T-helper 1 cell treated with Interleukin-12 subunit alpha and Interleukin-12 subunit beta and Interleukin-4 antibody, amounts not matched to agents 30 ng/mL and 1 ng/mL, for 36 hours (primary cell): ENCODE results near the gene PTF1A. TPM values are rescaled to one million over a fixed set of nuclear protein-coding genes. Genes with fewer than 3 reads are reported as not detected.

ENCODE experiments used
- intact Hi-C: fragments of 100-400 bp; cut with micrococcal nuclease; formaldehyde crosslinking; loops from one replicate; pipeline ENCODE4 v1.15.1; 2024
- total RNA-seq: library from RNA; stranded (reverse); gene quantifications from 2 replicates; pipeline ENCODE4 v1.2.3, GENCODE V29; 2022

PTF1A gene
- total RNA-seq, 1 donor from 2014 or later: not detected

DNA sequence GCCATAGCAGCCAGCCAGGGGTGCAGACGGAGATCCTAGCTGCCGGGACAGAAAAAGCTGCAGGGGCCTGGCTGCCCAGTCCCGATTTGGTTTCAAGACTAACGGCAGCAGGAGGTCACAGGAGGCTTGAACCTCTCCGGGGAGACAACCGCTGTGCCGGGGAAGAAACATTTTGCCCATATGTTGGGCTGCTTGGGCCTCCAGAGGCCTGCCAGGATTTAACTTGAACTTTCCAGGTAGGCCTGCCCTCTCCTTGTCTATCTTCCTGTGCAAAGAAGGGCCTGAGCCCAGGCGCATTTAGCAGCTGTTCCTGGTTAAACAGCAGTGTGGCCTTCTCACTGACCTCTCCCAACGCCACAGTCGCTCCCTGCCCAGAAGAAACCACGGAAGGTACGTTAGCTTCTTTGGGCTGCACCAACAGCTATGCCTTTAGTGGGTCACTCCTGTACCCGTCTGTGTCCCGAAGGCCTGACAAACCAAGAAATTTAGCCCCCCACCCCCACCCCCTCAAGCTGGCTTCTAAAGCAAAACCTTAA lies 17.1 kb upstream of the PTF1A start:
- intact Hi-C loops: loop anchor here (1.0 kb wide), 1 partner anchor 23 kb away; no protein-coding TSS in a partner anchor

DNA sequence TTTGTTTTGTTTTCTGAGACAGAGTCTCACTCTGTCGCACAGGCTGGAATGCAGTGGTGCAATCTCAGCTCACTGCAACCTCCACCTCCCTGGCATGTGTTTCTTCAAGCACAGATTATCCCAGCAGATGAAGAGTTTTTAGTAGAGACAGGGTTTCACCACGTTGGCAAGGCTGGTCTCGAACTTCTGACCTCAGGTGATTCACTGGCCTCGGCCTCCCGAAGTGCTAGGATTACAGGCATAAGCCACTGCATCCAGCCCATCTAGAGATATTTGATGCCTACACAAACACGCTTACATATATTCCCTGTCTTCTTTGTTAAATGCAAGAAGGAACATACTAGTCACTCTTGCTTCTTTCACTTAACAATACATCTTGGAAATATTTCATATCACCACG lies 5.9 kb upstream of the PTF1A start:
- intact Hi-C loops: no loop called here

GRCh38 chr10:23186697-23187096 lies 5.4 kb upstream of the PTF1A start:
- intact Hi-C loops: no loop called here

DNA sequence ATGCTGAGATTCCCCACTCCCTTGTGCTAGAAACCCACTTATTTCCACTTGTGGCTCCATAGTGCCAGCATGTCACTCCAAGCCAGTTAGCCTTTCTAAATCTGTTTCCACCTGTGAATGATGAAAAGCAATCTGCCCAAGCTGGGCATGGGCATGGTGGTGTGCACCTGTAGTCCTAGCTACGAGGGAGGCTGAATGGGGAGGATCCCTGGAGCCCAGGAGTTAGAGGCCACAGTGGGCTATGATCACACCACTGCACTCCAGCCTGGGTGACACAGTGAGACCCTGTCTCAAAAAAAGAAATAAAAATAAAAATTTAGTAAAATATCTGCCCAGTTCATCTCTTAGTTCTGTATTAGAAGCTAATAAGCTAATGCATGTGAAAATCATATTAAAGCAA lies 5.0 kb upstream of the PTF1A start:
- intact Hi-C loops: no loop called here

- intact Hi-C loops: no loop called here
These were observed 3.1 kb upstream of the PTF1A start for GRCh38 chr10:23189024-23189423.

- intact Hi-C loops: loop anchor here (10.0 kb wide), 1 partner anchor 1676 kb away; no protein-coding TSS in a partner anchor
These were observed 994 bp upstream of the PTF1A start for GRCh38 chr10:23190872-23191763.

DNA sequence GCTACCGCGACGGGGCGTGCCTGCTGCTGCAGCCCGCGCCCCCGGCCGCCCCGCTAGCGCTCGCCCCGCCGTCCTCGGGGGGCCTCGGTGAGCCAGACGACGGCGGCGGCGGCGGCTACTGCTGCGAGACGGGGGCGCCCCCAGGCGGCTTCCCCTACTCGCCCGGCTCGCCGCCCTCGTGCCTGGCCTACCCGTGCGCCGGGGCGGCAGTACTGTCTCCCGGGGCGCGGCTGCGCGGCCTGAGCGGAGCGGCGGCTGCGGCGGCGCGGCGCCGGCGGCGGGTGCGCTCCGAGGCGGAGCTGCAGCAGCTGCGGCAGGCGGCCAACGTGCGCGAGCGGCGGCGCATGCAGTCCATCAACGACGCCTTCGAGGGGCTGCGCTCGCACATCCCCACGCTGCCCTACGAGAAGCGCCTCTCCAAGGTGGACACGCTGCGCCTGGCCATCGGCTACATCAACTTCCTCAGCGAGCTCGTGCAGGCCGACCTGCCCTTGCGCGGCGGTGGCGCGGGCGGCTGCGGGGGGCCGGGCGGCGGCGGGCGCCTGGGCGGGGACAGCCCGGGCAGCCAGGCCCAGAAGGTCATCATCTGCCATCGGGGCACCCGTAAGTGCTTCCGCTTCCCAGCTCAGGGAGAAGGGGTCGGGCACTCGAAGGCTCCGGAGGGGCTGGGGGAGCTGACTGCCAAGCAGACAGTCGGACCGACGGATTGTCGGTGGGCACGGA lies 761 bp downstream of the PTF1A start:
- intact Hi-C loops: loop anchor here (10.0 kb wide), 1 partner anchor 1678 kb away; no protein-coding TSS in a partner anchor

DNA sequence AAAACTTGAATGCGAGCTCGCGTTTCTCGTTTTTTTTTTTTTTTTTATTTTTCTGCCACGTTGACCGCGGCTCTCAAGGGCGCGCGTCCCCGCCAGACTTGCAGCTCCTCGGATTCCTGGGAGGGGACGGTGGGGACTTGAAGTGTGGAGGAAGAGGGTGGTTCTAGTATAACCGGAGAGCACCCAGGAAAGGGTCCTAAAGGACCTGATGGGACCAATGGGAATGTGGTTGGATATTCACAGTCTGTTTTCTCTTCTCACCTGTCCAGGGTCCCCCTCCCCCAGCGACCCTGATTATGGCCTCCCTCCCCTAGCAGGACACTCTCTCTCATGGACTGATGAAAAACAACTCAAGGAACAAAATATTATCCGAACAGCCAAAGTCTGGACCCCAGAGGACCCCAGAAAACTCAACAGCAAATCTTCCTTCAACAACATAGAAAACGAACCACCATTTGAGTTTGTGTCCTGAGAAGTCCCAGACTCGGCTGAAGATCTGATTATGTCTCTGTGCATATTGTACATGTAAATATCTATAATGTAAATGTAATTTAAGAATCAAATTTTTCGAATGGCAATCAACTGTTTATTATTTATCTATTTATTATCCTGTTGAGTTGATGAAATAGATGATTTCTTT lies 1.4 kb downstream of the PTF1A start:
- intact Hi-C loops: loop anchor here (10.0 kb wide), 1 partner anchor 1679 kb away; no protein-coding TSS in a partner anchor

- intact Hi-C loops: loop anchor here (10.0 kb wide), 1 partner anchor 1680 kb away; no protein-coding TSS in a partner anchor
These were observed 2.4 kb downstream of the PTF1A start for GRCh38 chr10:23194471-23194965.

GRCh38 chr10:23194966-23195845 lies 3.1 kb downstream of the PTF1A start:
- intact Hi-C loops: loop anchor here (5.0 to 10.0 kb wide), 2 partner anchors 853 to 1680 kb away; no protein-coding TSS in a partner anchor

DNA sequence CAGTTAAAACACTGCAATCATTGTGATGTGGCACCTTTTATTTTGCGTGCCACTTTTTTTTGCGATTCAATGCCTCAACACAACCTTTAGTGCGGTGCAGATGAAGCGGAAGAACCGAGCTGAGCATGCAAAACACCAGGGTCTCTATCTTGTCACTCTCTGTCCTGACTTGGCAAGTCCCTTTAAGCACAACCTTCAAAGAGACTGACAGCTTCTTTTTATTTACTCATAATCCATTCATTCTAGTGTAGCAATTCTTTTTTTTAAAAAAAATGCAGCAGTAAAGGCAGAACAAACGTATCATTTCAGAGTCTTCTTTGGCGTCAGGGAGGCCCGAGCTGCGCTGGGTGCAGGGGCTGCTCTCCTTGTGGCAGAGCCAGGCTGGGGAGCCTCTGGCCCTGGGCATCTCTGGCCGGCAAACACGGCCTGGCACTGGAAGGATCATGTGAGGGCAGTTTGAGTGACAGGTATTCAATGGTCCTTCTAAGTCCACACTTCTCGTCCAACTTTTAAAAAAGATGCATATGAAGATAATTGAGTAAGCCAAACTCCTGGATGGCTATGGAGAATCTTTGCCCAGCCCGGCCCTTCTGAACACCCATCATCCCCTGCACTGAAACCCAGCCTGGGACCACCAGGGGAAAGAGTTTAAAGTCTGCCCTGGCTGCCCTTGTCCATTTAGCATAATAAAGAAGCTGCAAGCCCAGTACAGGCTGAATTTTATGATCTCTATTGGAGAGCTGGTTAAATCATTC lies 3.9 kb downstream of the PTF1A start:
- intact Hi-C loops: loop anchor here (5.0 to 10.0 kb wide), 2 partner anchors 854 to 1681 kb away; no protein-coding TSS in a partner anchor

GRCh38 chr10:23196915-23197314 lies 4.8 kb downstream of the PTF1A start:
- intact Hi-C loops: loop anchor here (5.0 to 10.0 kb wide), 2 partner anchors 855 to 1682 kb away; no protein-coding TSS in a partner anchor

- intact Hi-C loops: loop anchor here (5.0 to 10.0 kb wide), 2 partner anchors 855 to 1683 kb away; no protein-coding TSS in a partner anchor
These were observed 5.3 kb downstream of the PTF1A start for GRCh38 chr10:23197416-23197861.

DNA sequence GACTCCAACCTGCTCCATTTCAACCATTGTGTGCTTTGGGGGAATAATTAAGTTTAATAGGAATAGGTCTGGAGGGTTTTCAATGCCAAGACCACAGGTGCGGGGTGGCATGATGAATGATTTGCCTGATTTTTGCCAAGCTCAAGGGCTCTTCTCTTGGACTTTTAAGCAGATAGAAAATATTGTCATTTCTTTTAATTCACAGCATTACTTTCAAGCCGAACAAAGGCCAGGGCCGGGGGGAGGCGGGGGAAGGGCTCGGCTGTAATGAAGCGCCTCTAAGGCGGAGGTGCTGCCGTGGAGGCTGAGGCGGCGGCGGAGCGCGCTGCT lies 6.5 kb downstream of the PTF1A start:
- intact Hi-C loops: loop anchor here (1.0 to 10.0 kb wide), 3 partner anchors 24 to 1684 kb away; no protein-coding TSS in a partner anchor

- intact Hi-C loops: loop anchor here (1.0 to 10.0 kb wide), 3 partner anchors 25 to 1684 kb away; no protein-coding TSS in a partner anchor
These were observed 7.0 kb downstream of the PTF1A start for GRCh38 chr10:23198940-23199767.

DNA sequence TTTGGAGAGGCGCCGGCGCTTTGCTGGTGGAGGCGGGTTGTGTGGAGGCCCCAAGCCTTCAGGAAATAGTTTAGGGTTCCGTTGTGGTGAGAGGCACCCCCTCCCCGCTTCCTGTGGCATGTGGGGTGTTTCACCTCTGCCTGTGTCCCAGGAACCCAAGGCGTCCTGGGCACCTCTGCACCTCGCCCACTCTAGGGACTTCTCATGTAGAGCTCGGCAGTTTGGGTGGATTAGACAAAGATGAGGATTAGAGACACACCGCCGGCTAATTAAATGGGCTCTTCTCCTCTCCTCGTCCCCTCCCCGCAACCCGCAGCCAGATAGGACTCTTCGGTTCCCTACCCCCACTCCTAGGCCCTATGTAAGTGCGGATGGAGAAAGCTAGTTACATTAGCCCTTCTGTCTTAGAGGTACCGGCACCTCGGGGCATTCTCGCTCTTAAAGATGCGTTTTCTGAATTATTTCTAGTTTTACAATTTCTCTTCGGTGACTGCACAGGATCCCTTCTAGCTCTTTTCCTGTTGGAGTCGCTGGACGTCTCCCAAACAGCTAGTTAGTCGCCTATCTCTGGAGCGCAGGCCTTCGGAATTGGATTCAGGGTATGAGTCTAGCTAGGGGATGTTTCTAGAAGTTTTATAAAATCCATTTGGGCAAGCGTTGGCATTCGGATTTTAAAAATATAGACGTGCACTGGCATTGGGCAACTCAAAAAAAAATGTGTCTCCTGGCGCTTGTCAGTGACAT lies 7.8 kb downstream of the PTF1A start:
- intact Hi-C loops: loop anchor here (5.0 to 10.0 kb wide), 2 partner anchors 858 to 1685 kb away; no protein-coding TSS in a partner anchor

GRCh38 chr10:23200586-23200985 lies 8.5 kb downstream of the PTF1A start:
- intact Hi-C loops: no loop called here
